MCF 10A (cell line): ENCODE measurements around the gene GPC5. TPM values are rescaled to one million over a fixed set of nuclear protein-coding genes. Genes with fewer than 3 reads are reported as not detected.

Source experiments
- BruUV-seq: library from RNA; stranded (reverse); fragments of 400-500 nt; replicated peaks from 2 replicates; lab custom pipeline; 2021; lab: Mats Ljungman, UMichigan
- CTCF ChIA-PET: fragments of 300-600 bp; sonication (Branson Sonifier 250); formaldehyde crosslinking; extraction: SDS; loops from one replicate; lab custom pipeline; 2021; ENCODE audit warnings: antibody characterized with exemption, inconsistent platforms; lab: Yijun Ruan, JAX
- POLR2A ChIA-PET: fragments of 300-600, 350-650 bp; sonication (Branson Sonifier 250); formaldehyde crosslinking; extraction: SDS; loops from one replicate; lab custom pipeline; 2020; ENCODE audit warnings: antibody characterized with exemption, inconsistent platforms; lab: Yijun Ruan, JAX
- DNase-seq: peaks from one replicate; pipeline ENCODE4 v3.0.0-alpha.2; 2018; ENCODE audit not compliant: unreplicated experiment
- H3K27ac Mint-ChIP-seq: one replicate; pipeline ENCODE4 v1.8.0; 2022; ENCODE audit warnings: mild to moderate bottlenecking, low read depth, mixed read lengths; ENCODE audit not compliant: unreplicated experiment
- H3K27me3 Mint-ChIP-seq: one replicate; pipeline ENCODE4 v1.8.0; 2022; ENCODE audit warnings: mixed read lengths; ENCODE audit not compliant: insufficient read depth, unreplicated experiment
- H3K36me3 Mint-ChIP-seq: one replicate; pipeline ENCODE4 v1.8.0; 2022; ENCODE audit warnings: mild to moderate bottlenecking, moderate library complexity, mixed read lengths; ENCODE audit not compliant: insufficient read depth, unreplicated experiment
- H3K4me1 Mint-ChIP-seq: one replicate; pipeline ENCODE4 v1.8.0; 2022; ENCODE audit warnings: mixed read lengths; ENCODE audit not compliant: insufficient read depth, unreplicated experiment
- H3K4me3 Mint-ChIP-seq: one replicate; pipeline ENCODE4 v1.8.0; 2022; ENCODE audit warnings: mild to moderate bottlenecking, moderate library complexity, mixed read lengths; ENCODE audit not compliant: unreplicated experiment
- H3K9me3 Mint-ChIP-seq: one replicate; pipeline ENCODE4 v1.8.0; 2022; ENCODE audit warnings: mixed read lengths; ENCODE audit not compliant: unreplicated experiment
- CTCF ChIP-seq: fragments of 200-600 bp; IDR thresholded peaks from one replicate; pipeline ENCODE4 v1.8.0; 2022; ENCODE audit warnings: antibody characterized with exemption, mild to moderate bottlenecking; ENCODE audit not compliant: unreplicated experiment
- intact Hi-C: fragments of 100-400 bp; cut with micrococcal nuclease; formaldehyde crosslinking; loops from 2 replicates; pipeline ENCODE4 v1.14.1; 2022
- total RNA-seq: library from RNA; stranded (reverse); gene quantifications from 2 replicates; pipeline ENCODE4 v1.2.3, GENCODE V29; 2022

Gene GPC5
- total RNA-seq, 1 experiment from 2014 or later, result not detected

- Mint-ChIP-seq H3K36me3 (no peaks in the 10 kb centered on the region), H3K4me3 (no peak overlapping the region), H3K27me3 (no peaks in the 10 kb centered on the region), H3K9me3 (no peaks in the 10 kb centered on the region), H3K27ac (no peak overlapping the region), H3K4me1 (peaks cover 28% of the 10 kb centered on the region)
- intact Hi-C loops, result no loop called here
- no peak for TF ChIP-seq CTCF
- ChIA-PET POLR2A (interaction anchor here (1.3 kb wide), 1 partner anchor 15 kb away, joined by 3 read pairs; no protein-coding TSS in a partner anchor), CTCF (interaction anchor here (0.6 to 1.2 kb wide), 4 partner anchors 13 to 864 kb away, joined by 3 to 7 read pairs (median 3); no protein-coding TSS in a partner anchor)
- no peak for DNase-seq
- no TSS peak for BruUV-seq
Observed at GRCh38 chr13:91648012-91648411, 249.6 kb downstream of the GPC5 start.

GRCh38 chr13:91649456-91649855 lies 251.0 kb downstream of the GPC5 start:
- BruUV-seq, result no TSS peak
- H3K27ac Mint-ChIP-seq, result no peak overlapping the region

GRCh38 chr13:91652404-91653301 lies 254.2 kb downstream of the GPC5 start:
- DNase-seq, result peak; percentile 76

More at GRCh38 chr13:91649456-91649855, 251.0 kb downstream of the GPC5 start:
- no peak for TF ChIP-seq CTCF
- Mint-ChIP-seq H3K36me3 (no peaks in the 10 kb centered on the region), H3K9me3 (no peaks in the 10 kb centered on the region), H3K27me3 (no peaks in the 10 kb centered on the region), H3K4me1 (peaks cover 24% of the 10 kb centered on the region), H3K4me3 (no peak overlapping the region)
- no peak for DNase-seq
- intact Hi-C loops, result no loop called here
- CTCF ChIA-PET, result no interaction called here
- POLR2A ChIA-PET, result no interaction called here

More at GRCh38 chr13:91652404-91653301, 254.2 kb downstream of the GPC5 start:
- Mint-ChIP-seq H3K9me3 (no peaks in the 10 kb centered on the region), H3K36me3 (no peaks in the 10 kb centered on the region), H3K27ac (no peak overlapping the region), H3K4me1 (peaks cover 14% of the 10 kb centered on the region), H3K27me3 (no peaks in the 10 kb centered on the region), H3K4me3 (no peak overlapping the region)
- ChIA-PET POLR2A (interaction anchor here (1.0 kb wide), 1 partner anchor 9 kb away, joined by 3 read pairs; no protein-coding TSS in a partner anchor), CTCF (no interaction called here)
- intact Hi-C loops, result no loop called here
- BruUV-seq, result no TSS peak
- TF ChIP-seq CTCF, result no peak
